GM18526 (cell line): Measurements from ENCODE around the gene TRIO.

Source experiments
- POLR2A ChIP-seq: IDR thresholded peaks from 3 replicates; pipeline ENCODE4 v1.6.1; 2011; ENCODE audit not compliant: insufficient read length; ENCODE audit errors: extremely low read depth

TRIO gene

GRCh38 chr5:14273207-14273767, 130.1 kb downstream of the TRIO start:
- TF ChIP-seq POLR2A = no peak

DNA sequence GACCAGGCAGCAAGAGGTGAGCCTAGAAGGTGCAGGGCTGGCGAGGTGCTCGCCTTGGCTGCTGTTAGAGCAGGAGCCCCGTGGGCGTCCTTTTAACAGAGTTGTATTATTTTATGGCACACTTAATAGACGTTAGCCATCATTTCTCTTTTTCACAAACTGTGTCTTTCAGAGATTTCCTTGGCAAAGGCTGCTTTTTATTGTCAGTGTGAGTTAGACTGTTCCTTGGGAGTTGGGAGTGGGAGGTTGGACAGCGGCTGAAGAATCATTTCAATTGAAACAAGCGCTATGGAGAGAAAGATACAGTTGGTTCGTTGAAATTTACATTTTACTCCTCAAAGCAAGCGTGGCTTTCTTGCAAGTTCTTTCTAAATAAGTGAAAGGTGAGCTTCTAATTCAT, 133.2 kb downstream of the TRIO start:
- TF ChIP-seq POLR2A = no peak

- TF ChIP-seq POLR2A = no peak
These were observed 134.5 kb downstream of the TRIO start for GRCh38 chr5:14277385-14278320.

DNA sequence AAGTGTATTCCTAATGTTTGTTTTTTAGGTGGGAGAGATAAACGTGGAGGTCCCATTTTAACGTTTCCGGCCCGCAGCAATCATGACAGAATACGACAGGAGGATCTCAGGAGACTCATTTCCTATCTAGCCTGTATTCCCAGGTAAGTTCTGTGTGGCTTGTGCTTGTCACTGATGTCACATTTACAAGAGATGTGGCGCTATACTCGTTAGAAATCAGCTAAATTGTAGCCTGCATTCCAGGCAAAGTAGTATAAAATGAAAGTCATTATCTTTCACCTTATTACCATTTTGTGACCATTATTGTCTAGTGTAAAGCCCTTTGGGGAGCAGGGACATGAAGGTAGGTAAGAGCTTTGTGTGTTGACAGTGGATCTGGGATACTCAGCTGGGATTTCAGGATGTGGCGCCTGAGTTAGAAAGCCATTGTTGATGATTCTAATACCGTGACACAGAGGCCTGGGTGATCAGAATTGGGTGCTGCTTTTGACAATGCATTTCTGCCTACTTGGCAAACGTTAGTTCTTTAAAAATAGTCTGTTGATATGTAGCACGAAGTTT, 137.2 kb downstream of the TRIO start:
- no peak for TF ChIP-seq POLR2A

- TF ChIP-seq POLR2A = no peak
These were observed 138.6 kb downstream of the TRIO start for GRCh38 chr5:14281746-14282181.

DNA sequence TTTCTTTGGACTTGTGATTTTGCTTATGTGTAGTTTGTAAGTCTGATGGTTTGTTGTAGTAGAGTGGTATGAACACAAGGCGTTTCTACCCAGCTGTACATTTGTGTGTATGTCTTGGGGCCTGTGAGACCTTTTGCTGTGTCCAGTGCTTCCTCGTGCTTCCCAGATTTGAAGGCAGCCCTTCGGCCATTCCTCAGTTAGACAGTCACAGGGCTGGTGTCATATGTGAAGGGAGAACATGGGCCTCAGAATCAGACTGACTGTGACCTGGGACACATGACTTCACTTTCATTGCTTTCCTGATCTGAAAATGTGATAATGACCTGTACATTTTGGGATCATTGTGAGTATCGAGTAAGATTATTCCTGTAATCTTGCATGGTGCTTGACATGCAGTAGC, 140.0 kb downstream of the TRIO start:
- no peak for TF ChIP-seq POLR2A

DNA sequence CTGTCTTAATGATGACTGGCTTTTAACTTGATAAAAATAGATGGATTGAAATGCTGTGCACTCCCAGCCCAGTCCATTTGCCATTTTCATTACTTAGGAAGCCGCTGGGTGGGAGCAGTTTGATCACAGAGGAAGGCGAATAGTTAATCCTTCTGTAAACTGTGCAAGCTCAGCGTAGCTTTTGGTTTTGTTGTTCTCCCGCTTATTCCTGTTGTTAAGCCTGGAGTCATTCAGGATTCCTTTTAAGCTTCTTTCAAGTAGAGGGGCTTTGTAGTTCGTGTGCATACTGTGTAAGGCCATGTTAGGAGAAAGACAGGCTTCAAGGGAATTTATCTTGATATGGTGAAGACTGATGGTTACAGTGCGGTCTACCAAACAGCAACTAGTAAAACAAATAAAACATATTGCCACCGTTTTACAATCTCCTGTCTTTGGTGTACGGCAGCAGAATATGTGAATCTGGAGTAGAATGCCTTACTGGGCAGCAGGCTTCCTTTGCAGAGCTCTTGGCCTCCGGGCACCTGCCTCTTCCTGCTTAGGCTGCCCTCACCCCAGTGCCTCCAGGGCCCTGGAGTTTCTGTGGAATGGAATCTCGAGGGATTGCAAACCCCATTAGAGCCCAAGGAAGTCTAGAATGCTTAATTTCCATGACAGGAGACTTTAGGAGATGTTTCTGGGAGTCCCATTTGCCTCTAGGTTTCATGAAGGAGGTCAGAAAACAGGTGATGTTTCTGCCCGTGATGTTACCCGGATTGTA, 141.4 kb downstream of the TRIO start:
- no peak for TF ChIP-seq POLR2A

DNA sequence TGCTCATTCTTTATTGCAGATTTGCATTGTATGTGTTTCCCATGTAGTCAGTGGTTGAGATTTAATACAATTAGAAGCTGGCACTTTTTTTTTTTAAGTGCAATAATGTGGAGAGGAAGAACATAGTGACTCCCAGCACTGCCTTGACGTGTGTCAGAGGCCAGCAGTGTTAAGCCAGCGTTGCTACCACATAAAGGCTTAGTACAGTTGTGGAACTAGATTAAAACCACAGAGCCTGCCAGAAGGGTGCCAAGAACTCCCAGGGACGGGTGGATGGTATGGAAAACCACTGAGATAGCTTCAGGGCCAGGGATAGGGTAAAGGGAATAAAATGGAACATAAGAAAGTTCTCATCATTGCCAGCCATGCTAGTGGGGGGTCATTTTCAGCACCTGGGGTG, 142.9 kb downstream of the TRIO start:
- no peak for TF ChIP-seq POLR2A

- no peak for TF ChIP-seq POLR2A
These were observed 143.7 kb downstream of the TRIO start for GRCh38 chr5:14286574-14287421.

DNA sequence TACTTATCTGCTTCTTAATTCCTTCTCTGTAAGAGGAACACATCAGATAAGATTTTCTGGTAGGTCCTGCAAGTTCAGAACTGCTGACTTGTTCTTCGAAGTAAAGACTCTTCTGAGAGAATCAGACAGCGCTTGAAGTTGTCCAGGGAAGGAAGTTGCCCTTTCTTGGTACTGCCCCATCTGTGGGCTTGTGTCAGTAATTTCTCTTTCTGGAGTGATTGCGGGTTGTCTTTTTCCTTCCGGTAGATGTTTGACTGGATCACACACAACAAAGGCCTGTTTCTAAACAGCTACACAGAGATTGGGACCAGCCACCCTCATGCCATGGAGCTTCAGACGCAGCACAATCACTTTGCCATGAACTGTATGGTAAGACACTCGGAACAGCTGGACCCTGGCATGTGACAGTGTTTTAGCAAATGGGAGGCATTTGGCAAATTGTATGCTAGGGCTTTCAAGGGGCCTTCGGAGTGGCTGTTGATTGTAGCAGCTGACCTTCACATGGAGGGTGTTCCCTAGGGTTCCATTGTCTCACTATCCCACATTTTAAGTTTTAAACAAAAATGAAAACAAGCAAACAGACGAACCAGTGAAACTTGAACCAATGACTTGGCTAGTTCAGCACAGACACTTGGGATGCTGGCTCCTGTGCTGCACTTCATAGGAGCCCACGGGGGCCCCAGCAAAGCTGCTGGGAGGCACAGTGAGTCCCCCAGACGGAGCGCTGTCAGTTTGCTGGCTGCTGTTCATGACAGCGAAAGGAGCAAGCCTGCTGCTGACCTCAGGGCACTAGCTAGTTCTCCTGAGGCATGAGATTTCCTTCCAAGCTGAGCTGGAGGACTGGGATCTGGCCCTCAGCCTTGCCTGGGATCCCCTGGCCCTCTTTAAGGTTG, 149.9 kb downstream of the TRIO start:
- TF ChIP-seq POLR2A = no peak

- no peak for TF ChIP-seq POLR2A
These were observed 152.5 kb downstream of the TRIO start for GRCh38 chr5:14295610-14296009.

- no peak for TF ChIP-seq POLR2A
These were observed 153.6 kb downstream of the TRIO start for GRCh38 chr5:14296533-14297331.

- no peak for TF ChIP-seq POLR2A
These were observed 154.6 kb downstream of the TRIO start for GRCh38 chr5:14297697-14298096.
